Measurements from ENCODE around the gene ZNF808. TPM values are rescaled to one million over a fixed set of nuclear protein-coding genes. Genes with fewer than 3 reads are reported as not detected.
A peak's percentile ranks its signal among the peaks of the same experiment; 100 is the strongest.
"Not testable (repeated sequence)": the region's sequence is repeated elsewhere in the genome, so short reads cannot be mapped to it uniquely, and the experiment has no call there.

ZNF808 gene
- total and polyA plus RNA-seq, 12 donors, result 1.8 to 44.0 (median 32.1) TPM

- no peak for TF ChIP-seq CTCF (IDR thresholded peaks at IDR 0.05)
- DNase-seq (no peak), ATAC-seq (no peak)
- Histone ChIP-seq H3K4me1 (peaks cover 4 to 17% (median 12%) of the 10 kb centered on the region in 9 donors), H3K4me3 (no peak overlapping the region), H3K9me3 (peaks cover 0 to 64% (median 0%) of the 10 kb centered on the region in 11 donors), H3K36me3 (peaks cover 0 to 33% (median 5%) of the 10 kb centered on the region in 9 donors), H3K27ac (no peak overlapping the region), H3K27me3 (no peaks in the 10 kb centered on the region)
- intact Hi-C loops (cut with DNase I), result loop anchor here in 2 of 10 donors (5.0 to 10.0 kb wide), 2 partner anchors 41 to 173 kb away; partner anchors contain the start of genes ZNF528 (in 1 of the 2) and ZNF808 (in 1 of the 2)
- 97 to 98% methylated on average over 14 of the region's 14 CpGs for WGBS, 2 donors
Measured at GRCh38 chr19:52567921-52568320, 40.5 kb downstream of the ZNF808 start.

GRCh38 chr19:52569638-52569999 lies 42.2 kb downstream of the ZNF808 start:
- not testable (repeated sequence) for H3K27me3 ChIP-seq
- Histone ChIP-seq H3K36me3 (peaks cover 0 to 33% (median 5%) of the 10 kb centered on the region in 9 donors), H3K9me3 (peaks cover 0 to 49% (median 0%) of the 10 kb centered on the region in 11 donors), H3K27ac (peak overlapping the region in 9 of 10 donors; percentile 78 to 91 (median 83)), H3K4me1 (peaks cover 4 to 17% (median 12%) of the 10 kb centered on the region in 9 donors), H3K4me3 (peak overlapping the region; percentile 48 to 87 (median 73))
- peak; percentile 15 to 51 (median 42) for ATAC-seq
- WGBS, 2 donors, result 3 to 5% methylated on average over 13 of the region's 13 CpGs
- intact Hi-C loops (cut with DNase I), result loop anchor here in 2 of 10 donors (5.0 to 10.0 kb wide), 2 partner anchors 42 to 175 kb away; partner anchors contain the start of genes ZNF528 (in 1 of the 2) and ZNF808 (in 1 of the 2)
- peak in 1 of 2 donors; percentile 41 for DNase-seq

GRCh38 chr19:52570000-52570861 lies 42.8 kb downstream of the ZNF808 start, which contains the start of gene ZNF701:
TSS of gene ZNF701 (plus strand) at chr19:52570287. CDS start at chr19:52574148, 3,861 bp downstream.
- H3K9me3 ChIP-seq, result peaks cover 0 to 46% (median 0%) of the 10 kb centered on the region in 11 donors
- peaks cover 0 to 34% (median 10%) of the 10 kb centered on the region in 9 donors for H3K36me3 ChIP-seq
- intact Hi-C loops (cut with DNase I), result loop anchor here in 5 of 10 donors (1.0 to 10.0 kb wide), 4 partner anchors 43 to 175 kb away; partner anchors contain the start of genes ZNF808 (in 4 of the 5) and ZNF528 (in 1 of the 5)
- 0% methylated on average over 57 of the region's 57 CpGs for WGBS, 2 donors
- DNase-seq (peak; percentile 95 to 97), ATAC-seq (peak; percentile 100)
- H3K4me3 ChIP-seq, result peak within 1 kb of the TSS; percentile 48 to 87 (median 73)
- TF ChIP-seq CTCF (IDR thresholded peaks at IDR 0.05), result peak in 8 of 9 donors; percentile 22 to 61 (median 47)
- H3K4me1 ChIP-seq, result peaks cover 4 to 17% (median 12%) of the 10 kb centered on the region in 9 donors
- peak within 1 kb of the TSS; percentile 6 to 91 (median 82) for H3K27ac ChIP-seq
- no peaks in the 10 kb centered on the region for H3K27me3 ChIP-seq

GRCh38 chr19:52584736-52585440 lies 57.4 kb downstream of the ZNF808 start:
- Histone ChIP-seq H3K27ac (peak overlapping the region in 1 of 10 donors; percentile 25), H3K4me1 (peaks cover 0 to 5% (median 0%) of the 10 kb centered on the region in 9 donors), H3K27me3 (no peaks in the 10 kb centered on the region), H3K4me3 (peak overlapping the region in 3 of 10 donors; percentile 35 to 48 (median 46)), H3K9me3 (peaks cover 0 to 74% (median 0%) of the 10 kb centered on the region in 11 donors), H3K36me3 (peaks cover 0 to 84% (median 52%) of the 10 kb centered on the region in 9 donors)
- ATAC-seq, result peak in 6 of 8 donors; percentile 61 to 85 (median 74)
- TF ChIP-seq CTCF (IDR thresholded peaks at IDR 0.05), result no peak
- intact Hi-C loops (cut with DNase I), result no loop called here
- DNase-seq, result peak in 1 of 2 donors; percentile 18
- 22 to 29% methylated on average over 39 of the region's 39 CpGs for WGBS, 2 donors

All from heart right ventricle (tissue), 16 donors.